NOMO-1 (cell line): ENCODE results near the gene PPP6R3.
"Not testable (repeated sequence)": the region's sequence is repeated elsewhere in the genome, so short reads cannot be mapped to it uniquely, and the experiment has no call there.

ENCODE experiments used
- DNase-seq, 2 experiments: peaks; one replicate each; lab custom pipeline; 2025; ENCODE audit not compliant: unreplicated experiment in 2 of 2; lab: John Stamatoyannopoulos, UW

PPP6R3 gene

GRCh38 chr11:68436162-68436888, 24.2 kb upstream of the PPP6R3 start:
- no peak for DNase-seq

GRCh38 chr11:68436985-68437926, 23.3 kb upstream of the PPP6R3 start:
- DNase-seq, result no peak

GRCh38 chr11:68437927-68438657, 22.5 kb upstream of the PPP6R3 start:
- no peak for DNase-seq

GRCh38 chr11:68438658-68439259, 21.8 kb upstream of the PPP6R3 start:
- DNase-seq, result no peak

GRCh38 chr11:68439355-68440065, 21.0 kb upstream of the PPP6R3 start:
- no peak for DNase-seq

GRCh38 chr11:68440224-68440623, 20.3 kb upstream of the PPP6R3 start:
- no peak for DNase-seq

GRCh38 chr11:68441466-68442230, 18.9 kb upstream of the PPP6R3 start:
- no peak for DNase-seq

- no peak for DNase-seq
These were observed 18.1 kb upstream of the PPP6R3 start for GRCh38 chr11:68442433-68442832.

- no peak for DNase-seq
These were observed 16.0 kb upstream of the PPP6R3 start for GRCh38 chr11:68444566-68444965.

- DNase-seq, result no peak
These were observed 15.0 kb upstream of the PPP6R3 start for GRCh38 chr11:68445531-68446035.

GRCh38 chr11:68446046-68446725, 14.4 kb upstream of the PPP6R3 start:
- no peak for DNase-seq

- peak; percentile 29 to 56 for DNase-seq
These were observed 13.3 kb upstream of the PPP6R3 start for GRCh38 chr11:68447015-68447801.

- not testable (repeated sequence) for DNase-seq
These were observed 12.6 kb upstream of the PPP6R3 start for GRCh38 chr11:68447914-68448313.

GRCh38 chr11:68448604-68449011, 11.9 kb upstream of the PPP6R3 start:
- DNase-seq, result no peak

GRCh38 chr11:68449951-68450350, 10.6 kb upstream of the PPP6R3 start:
- DNase-seq, result no peak

GRCh38 chr11:68450711-68451110, 9.8 kb upstream of the PPP6R3 start:
- no peak for DNase-seq

GRCh38 chr11:68454767-68455166, 5.8 kb upstream of the PPP6R3 start:
- no peak for DNase-seq

GRCh38 chr11:68455485-68455884, 5.1 kb upstream of the PPP6R3 start:
- DNase-seq, result no peak
